Omental fat pad (tissue), 4 donors: Measurements from ENCODE around the gene FOXJ2. TPM values are rescaled to one million over a fixed set of nuclear protein-coding genes. Genes with fewer than 3 reads are reported as not detected.
"Not testable (repeated sequence)": the region's sequence is repeated elsewhere in the genome, so short reads cannot be mapped to it uniquely, and the experiment has no call there.

Experiments used
- ATAC-seq: fragments of 150-250 bp; one replicate; pipeline ENCODE4 v1.9.1; 2016; ENCODE audit warnings: mild to moderate bottlenecking, moderate library complexity; ENCODE audit not compliant: low FRiP score
- DNase-seq: peaks from one replicate; pipeline ENCODE4 v3.0.0-alpha.2; 2019; ENCODE audit warnings: low spot score
- CTCF ChIP-seq, 3 donors: fragments of 450-650 bp; IDR thresholded peaks; one replicate each; pipeline ENCODE4 v1.5.1; 2016 to 2017; ENCODE audit warnings: antibody characterized with exemption in 3 of 3, mild to moderate bottlenecking in 3 of 3, moderate library complexity in 2 of 3
- total RNA-seq, 4 donors: library from RNA; depleted of rRNA; stranded (reverse); fragments of >200 nt; gene quantifications; one replicate each; pipeline ENCODE4 v1.1.0, GENCODE V29; 2016

FOXJ2 gene
- total RNA-seq, 4 donors from 2014 or later, result 9.2 to 17.2 (median 13.0) TPM

- TF ChIP-seq CTCF (IDR thresholded peaks at IDR 0.05), result no peak
- ATAC-seq (peak; percentile 38), DNase-seq (no peak)
Observed at GRCh38 chr12:7994731-7995205, 37.7 kb upstream of the FOXJ2 start.

- ATAC-seq (peak; percentile 97), DNase-seq (peak; percentile 28)
- TF ChIP-seq CTCF (IDR thresholded peaks at IDR 0.05), result peak in 2 of 3 donors; percentile 63 to 65
Observed at GRCh38 chr12:7995266-7995963, 37.1 kb upstream of the FOXJ2 start.

GRCh38 chr12:8000827-8001226, 31.7 kb upstream of the FOXJ2 start:
- ATAC-seq, DNase-seq: not testable (repeated sequence)

- DNase-seq, ATAC-seq: not testable (repeated sequence)
Observed at GRCh38 chr12:8001496-8001895, 31.0 kb upstream of the FOXJ2 start.

- ATAC-seq, DNase-seq: not testable (repeated sequence)
Observed at GRCh38 chr12:8004897-8005296, 27.6 kb upstream of the FOXJ2 start.

- DNase-seq (no peak), ATAC-seq (peak; percentile 85)
- no peak for TF ChIP-seq CTCF (IDR thresholded peaks at IDR 0.05)
Observed at GRCh38 chr12:8011331-8011730, 21.2 kb upstream of the FOXJ2 start.

GRCh38 chr12:8012651-8013309, 19.7 kb upstream of the FOXJ2 start:
- no peak for ATAC-seq
- TF ChIP-seq CTCF (IDR thresholded peaks at IDR 0.05), result no peak
- DNase-seq, result no peak

- ATAC-seq, result no peak
- no peak for TF ChIP-seq CTCF (IDR thresholded peaks at IDR 0.05)
Observed at GRCh38 chr12:8014836-8015235, 17.7 kb upstream of the FOXJ2 start.

GRCh38 chr12:8018213-8018612, 14.3 kb upstream of the FOXJ2 start:
- ATAC-seq, result not testable (repeated sequence)

More at GRCh38 chr12:8014836-8015235, 17.7 kb upstream of the FOXJ2 start:
- DNase-seq, result no peak

More at GRCh38 chr12:8018213-8018612, 14.3 kb upstream of the FOXJ2 start:
- DNase-seq, result not testable (repeated sequence)
